SIG-M5 treated with dmso at 0.1 percent for 504 hours (cell line): Measurements from ENCODE around the gene HTR2A.
A peak's percentile ranks its signal among the peaks of the same experiment; 100 is the strongest.

Source experiments
- DNase-seq: peaks from one replicate; lab custom pipeline; 2025; ENCODE audit not compliant: unreplicated experiment; lab: John Stamatoyannopoulos, UW

Gene HTR2A

GRCh38 chr13:46896341-46897137 is at the start of gene HTR2A:
Gene HTR2A, minus strand, starts transcription at chr13:46897053. Its CDS starts 1,147 bp downstream, at chr13:46895906.
- peak; percentile 9 for DNase-seq

- no peak for DNase-seq
These were observed 39.7 kb upstream of the HTR2A start for GRCh38 chr13:46936525-46936924.

GRCh38 chr13:46934749-46935148 is 37.9 kb upstream of the HTR2A start:
- no peak for DNase-seq

GRCh38 chr13:46926916-46927590 is 30.2 kb upstream of the HTR2A start:
- no peak for DNase-seq

GRCh38 chr13:46925486-46925885 is 28.6 kb upstream of the HTR2A start:
- DNase-seq: no peak

GRCh38 chr13:46914341-46914740 is 17.5 kb upstream of the HTR2A start:
- no peak for DNase-seq

- DNase-seq: no peak
These were observed 16.9 kb upstream of the HTR2A start for GRCh38 chr13:46913757-46914156.

GRCh38 chr13:46909042-46909441 is 12.2 kb upstream of the HTR2A start:
- no peak for DNase-seq

- no peak for DNase-seq
These were observed 11.6 kb upstream of the HTR2A start for GRCh38 chr13:46908501-46908900.

GRCh38 chr13:46906405-46906804 is 9.6 kb upstream of the HTR2A start:
- no peak for DNase-seq

- peak; percentile 5 for DNase-seq
These were observed 8.4 kb upstream of the HTR2A start for GRCh38 chr13:46905249-46905648.

- no peak for DNase-seq
These were observed 6.9 kb upstream of the HTR2A start for GRCh38 chr13:46903748-46904147.

- DNase-seq: no peak
These were observed 4.9 kb upstream of the HTR2A start for GRCh38 chr13:46901721-46902120.

GRCh38 chr13:46899801-46900200 is 2.9 kb upstream of the HTR2A start:
- DNase-seq: no peak

- no peak for DNase-seq
These were observed 1.5 kb downstream of the HTR2A start for GRCh38 chr13:46895381-46895780.

GRCh38 chr13:46894568-46894967 is 2.3 kb downstream of the HTR2A start:
- no peak for DNase-seq

- peak; percentile 43 for DNase-seq
These were observed 2.9 kb downstream of the HTR2A start for GRCh38 chr13:46893798-46894560.

GRCh38 chr13:46893221-46893740 is 3.6 kb downstream of the HTR2A start:
- DNase-seq: no peak

GRCh38 chr13:46885018-46885417 is 11.8 kb downstream of the HTR2A start:
- no peak for DNase-seq

- no peak for DNase-seq
These were observed 12.3 kb downstream of the HTR2A start for GRCh38 chr13:46884531-46884930.

- DNase-seq: no peak
These were observed 15.2 kb downstream of the HTR2A start for GRCh38 chr13:46881621-46882020.
